HepG2 (cell line): ENCODE measurements around the gene NEURL3. TPM values are rescaled to one million over a fixed set of nuclear protein-coding genes. Genes with fewer than 3 reads are reported as not detected.
A peak's percentile ranks its signal among the peaks of the same experiment; 100 is the strongest.

Experiments
- ATAC-seq: fragments of 200-7000 bp; cut with Tn5 transposase; 3 replicates; pipeline ENCODE4 v1.9.1; 2020; ENCODE audit warnings: mild to moderate bottlenecking, moderate library complexity
- BruUV-seq: library from RNA; stranded (reverse); fragments of 400-500 nt; replicated peaks from 2 replicates; lab custom pipeline; 2021; lab: Mats Ljungman, UMichigan
- CTCF ChIA-PET: fragments of 300-600 bp; formaldehyde crosslinking; extraction: SDS; loops from one replicate; lab custom pipeline; 2021; ENCODE audit warnings: low total read pairs, inconsistent platforms, low intra/inter-chr PET ratio; lab: Yijun Ruan, JAX
- POLR2A ChIA-PET: fragments of 350-600 bp; sonication (Branson Sonifier 250); formaldehyde crosslinking; loops from one replicate; lab custom pipeline; 2020; ENCODE audit warnings: antibody characterized with exemption, inconsistent platforms; lab: Yijun Ruan, JAX
- DNase-seq: peaks from one replicate; pipeline ENCODE4 v3.0.0-alpha.2; 2015; ENCODE audit warnings: low spot score
- FAIRE-seq: peaks from 3 replicates; lab custom pipeline; 2011; peaks lifted over from hg19 to GRCh38; lab: Jason Lieb, UNC
- H2AFZ ChIP-seq: one replicate; pipeline ENCODE4 v1.6.1; 2011; ENCODE audit warnings: low read length, inconsistent platforms
- H3K27ac ChIP-seq: fragments of 300-600 bp; 3 replicates; pipeline ENCODE4 v1.8.0; 2011; ENCODE audit warnings: mixed run types, mild to moderate bottlenecking, mixed read lengths, low read length, inconsistent platforms; ENCODE audit not compliant: insufficient read depth; ENCODE audit errors: extremely low read length
- H3K27me3 ChIP-seq, 2 experiments: fragments of 200-600 bp in 1 of 2; 2 replicates in 1 of 2; 3 replicates in 1 of 2; pipeline versions ENCODE4 v1.6.0 to v1.8.0; 2011; ENCODE audit warnings: low read length in 2 of 2, mild to moderate bottlenecking in 2 of 2, moderate library complexity in 2 of 2, inconsistent platforms in 1 of 2; ENCODE audit not compliant: insufficient read depth in 2 of 2, control insufficient read depth in 1 of 2
- H3K36me3 ChIP-seq, 2 experiments: fragments of 200-600 bp in 1 of 2; replicated peaks in 1 of 2; 2 replicates in 1 of 2; 3 replicates in 1 of 2; pipeline versions ENCODE4 v1.5.1 to v1.8.0; 2011; ENCODE audit warnings: low read length in 2 of 2, inconsistent platforms in 1 of 2; ENCODE audit not compliant: insufficient read depth in 2 of 2, control insufficient read depth in 1 of 2
- H3K4me1 ChIP-seq: 2 replicates; pipeline ENCODE4 v1.5.1; 2012; ENCODE audit warnings: low read length, inconsistent platforms; ENCODE audit not compliant: insufficient read depth
- H3K4me2 ChIP-seq: 2 replicates; pipeline ENCODE4 v1.6.0; 2011; ENCODE audit warnings: low read depth, low read length, inconsistent platforms
- H3K4me3 ChIP-seq, 3 experiments: fragments of 200-600 bp in 1 of 3; sonication (generic), shearing (Covaris generic) in 1 of 3; replicated peaks in 1 of 3; 2 replicates each; pipeline ENCODE4 v1.5.1; 2011 to 2016; ENCODE audit warnings: low read length in 3 of 3, inconsistent platforms in 2 of 3, low read depth in 2 of 3, mild to moderate bottlenecking in 2 of 3, control low read depth in 1 of 3, mixed read lengths in 1 of 3; ENCODE audit not compliant: insufficient read depth in 1 of 3
- H3K79me2 ChIP-seq: one replicate; pipeline ENCODE4 v1.6.1; 2011; ENCODE audit warnings: low read length, inconsistent platforms; ENCODE audit not compliant: insufficient read depth
- H3K9ac ChIP-seq: 2 replicates; pipeline ENCODE4 v1.6.0; 2011; ENCODE audit warnings: mild to moderate bottlenecking, low read depth, low read length, inconsistent platforms; ENCODE audit not compliant: insufficient read depth
- H3K9me3 ChIP-seq: 2 replicates; pipeline ENCODE4 v1.5.1; 2012; ENCODE audit warnings: mild to moderate bottlenecking, low read length
- H4K20me1 ChIP-seq: 2 replicates; pipeline ENCODE4 v1.6.0; 2011; ENCODE audit warnings: inconsistent platforms, mild to moderate bottlenecking, low read length, moderate library complexity; ENCODE audit not compliant: insufficient read depth
- BCLAF1 ChIP-seq: fragments of 450-650 bp; IDR thresholded peaks from 2 replicates; pipeline ENCODE4 v1.6.1; 2017; ENCODE audit warnings: mild to moderate bottlenecking
- DMAP1 ChIP-seq: IDR thresholded peaks from 2 replicates; pipeline ENCODE4 v1.6.1; 2016
- ELF1 ChIP-seq: sonication (generic); formaldehyde crosslinking; IDR thresholded peaks from 2 replicates; pipeline ENCODE4 v1.4.0; 2020; ENCODE audit warnings: missing genetic modification reagents
- FOXO4 ChIP-seq: sonication (generic); formaldehyde crosslinking; conservative IDR thresholded peaks from 2 replicates; pipeline ENCODE4 v1.8.1; 2023; ENCODE audit warnings: missing genetic modification reagents
- GABPA ChIP-seq, 2 experiments: IDR thresholded peaks; 2 replicates each; pipeline ENCODE4 v1.6.1; 2011 to 2016; ENCODE audit warnings: low read depth in 2 of 2, low read length in 1 of 2, missing biosample characterization in 1 of 2, missing genetic modification characterization in 1 of 2
- MED1 ChIP-seq: sonication (generic); formaldehyde crosslinking; IDR thresholded peaks from 2 replicates; pipeline ENCODE4 v1.4.0; 2020; ENCODE audit warnings: missing genetic modification reagents
- MED13 ChIP-seq: sonication (generic); formaldehyde crosslinking; IDR thresholded peaks from 2 replicates; pipeline ENCODE4 v1.5.0; 2020; ENCODE audit warnings: missing genetic modification reagents
- MXD1 ChIP-seq: sonication (generic); formaldehyde crosslinking; IDR thresholded peaks from 2 replicates; pipeline ENCODE4 v1.4.0; 2020; ENCODE audit warnings: mild to moderate bottlenecking, missing genetic modification reagents
- NBN ChIP-seq: fragments of 450-650 bp; conservative IDR thresholded peaks from 2 replicates; pipeline ENCODE4 v1.6.1; 2017
- PATZ1 ChIP-seq: sonication (generic); formaldehyde crosslinking; IDR thresholded peaks from 2 replicates; pipeline ENCODE4 v1.4.0; 2020; ENCODE audit warnings: missing genetic modification reagents
- SETDB1 ChIP-seq: sonication (generic); formaldehyde crosslinking; IDR thresholded peaks from 2 replicates; pipeline ENCODE4 v1.5.1; 2020; ENCODE audit warnings: missing genetic modification reagents, mild to moderate bottlenecking, borderline replicate concordance
- ZNF20 ChIP-seq: sonication (generic); formaldehyde crosslinking; IDR thresholded peaks from 2 replicates; pipeline ENCODE4 v1.4.0; 2020; ENCODE audit warnings: mild to moderate bottlenecking, moderate library complexity, missing genetic modification reagents
- ZNF253 ChIP-seq: sonication (generic); formaldehyde crosslinking; IDR thresholded peaks from 2 replicates; pipeline ENCODE4 v1.8.0; 2022; ENCODE audit warnings: mild to moderate bottlenecking, missing genetic modification reagents, borderline replicate concordance
- ZNF432 ChIP-seq: sonication (generic); formaldehyde crosslinking; IDR thresholded peaks from 2 replicates; pipeline ENCODE4 v1.5.0; 2020; ENCODE audit warnings: missing genetic modification reagents, mild to moderate bottlenecking, borderline replicate concordance
- ZNF569 ChIP-seq: sonication (generic); formaldehyde crosslinking; IDR thresholded peaks from 2 replicates; pipeline ENCODE4 v1.5.0; 2020; ENCODE audit warnings: mild to moderate bottlenecking, missing genetic modification reagents, moderate library complexity, borderline replicate concordance
- WGBS: methylation state at CpG from one replicate; pipeline ENCODE4 v1.1.6; 2017; ENCODE audit warnings: low lambda C conversion rate; 5-methylcytosine and 5-hydroxymethylcytosine counted together
- in situ Hi-C: cut with HindIII; loops from 2 replicates; pipeline ENCODE4 v1.10.0; 2017; ENCODE audit warnings: low pct_unique_long_range_greater_than_20kb; ENCODE audit not compliant: extremely low pct_ligation_motif_present
- intact Hi-C: fragments of 100-400 bp; cut with micrococcal nuclease; formaldehyde crosslinking; loops from one replicate; pipeline ENCODE4 v1.10.0; 2022; ENCODE audit not compliant: unreplicated experiment
- polyA plus RNA-seq, 8 experiments: library from polyadenylated mRNA; depleted of rRNA in 3 of 8; stranded (reverse) in 7 of 8; unstranded in 1 of 8; fragments of >200 nt; fragmentation: Illumina TruSeq in 4 of 8; extraction: Trizol in 4 of 8; gene quantifications; 2 replicates each; pipeline versions ENCODE4 v1.2.1 to v1.2.3, GENCODE V29; 2011 to 2016; ENCODE audit warnings: low read depth in 4 of 8, missing spikeins in 1 of 8, mixed read lengths in 1 of 8; ENCODE audit not compliant: insufficient read depth in 1 of 8
- total RNA-seq, 5 experiments: library from RNA; depleted of rRNA; stranded (reverse); fragments of >200 nt; fragmentation: Illumina TruSeq; extraction: Trizol; gene quantifications; 2 replicates each; pipeline ENCODE4 v1.2.3, GENCODE V29; 2016; ENCODE audit warnings: low read depth in 1 of 5

The NEURL3 gene
- total and polyA plus RNA-seq, 2 of the 13 experiments (the other 11 are each of a cell fraction or from before 2014, with no cell fraction given) = 0.16 to 1.2 TPM

- 0 out of 2 replicates have a peak, but pooled peaks have one; percentile 2 for TF ChIP-seq MED13 (CRISPR knock-in tag)
- TF ChIP-seq, all 625 proteins: peak for 4
Observed at GRCh38 chr2:96509847-96510230, 4.7 kb upstream of the NEURL3 start (continued).

- POLR2A ChIA-PET = interaction anchor here (0.6 to 1.6 kb wide), 3 partner anchors 102 to 271 kb away, joined by 3 to 15 read pairs (median 5); no protein-coding TSS in a partner anchor
- peaks cover 51% of the 10 kb centered on the region for H3K4me1 ChIP-seq
- H2AFZ ChIP-seq = no peak overlapping the region
- BruUV-seq = no TSS peak
- H3K4me2 ChIP-seq = peak overlapping the region; percentile 43
- H3K27me3 ChIP-seq = peaks cover 0 to 37% of the 10 kb centered on the region in 2 experiments; a peak in 3 of 5 replicates
- CTCF ChIA-PET = interaction anchor here (1.0 to 5.0 kb wide), 8 partner anchors 29 to 370 kb away, joined by 3 to 116 read pairs (median 6); partner anchors contain the start of gene SNRNP200
- no peak overlapping the region for H3K9ac ChIP-seq
- WGBS = 35% methylated on average over 21 of the region's 32 CpGs
- H3K4me3 ChIP-seq = peak overlapping the region in 1 of 3 experiments; percentile 36; a peak in 1 of 6 replicates
- in situ Hi-C loops (loop anchor here (5.0 to 25.0 kb wide), 2 partner anchors 102 to 372 kb away; partner anchors contain the start of genes ASTL and DUSP2), intact Hi-C loops (loop anchor here (1.0 to 5.0 kb wide), 6 partner anchors 38 to 371 kb away; partner anchors contain the start of genes ASTL, CIAO1 and SNRNP200)
- H4K20me1 ChIP-seq = no peaks in the 10 kb centered on the region
- no peaks in the 10 kb centered on the region for H3K36me3 ChIP-seq
- FAIRE-seq (peak; percentile 92), ATAC-seq (peak; percentile 79), DNase-seq (peak; percentile 78)
- no peaks in the 10 kb centered on the region for H3K79me2 ChIP-seq
- H3K27ac ChIP-seq = no peak overlapping the region
- H3K9me3 ChIP-seq = no peaks in the 10 kb centered on the region
- TF ChIP-seq MED1 (CRISPR knock-in tag) (peak; percentile 49), ZNF569 (CRISPR knock-in tag) (no peak), ZNF253 (no peak), SETDB1 (CRISPR knock-in tag) (no peak), DMAP1 (CRISPR knock-in tag) (no peak), FOXO4 (CRISPR knock-in tag) (no peak), GABPA (IDR thresholded peaks at IDR 0.05; ENCODE audit: low read depth, low read length) (no peak), GABPA (CRISPR knock-in tag; IDR thresholded peaks at IDR 0.05; ENCODE audit: low read depth) (no peak), ELF1 (peak; percentile 43; the same call in 1 of the 2 replicates), MXD1 (peak; percentile 49), NBN (no peak), PATZ1 (0 out of 2 replicates have a peak, but pooled peaks have one; percentile 21), BCLAF1 (no peak), ZNF432 (CRISPR knock-in tag) (no peak), ZNF20 (no peak)
Observed at GRCh38 chr2:96509114-96509846, 4.1 kb upstream of the NEURL3 start.
